ENCODE measurements around the gene GMCL2.

Gene GMCL2

DNA sequence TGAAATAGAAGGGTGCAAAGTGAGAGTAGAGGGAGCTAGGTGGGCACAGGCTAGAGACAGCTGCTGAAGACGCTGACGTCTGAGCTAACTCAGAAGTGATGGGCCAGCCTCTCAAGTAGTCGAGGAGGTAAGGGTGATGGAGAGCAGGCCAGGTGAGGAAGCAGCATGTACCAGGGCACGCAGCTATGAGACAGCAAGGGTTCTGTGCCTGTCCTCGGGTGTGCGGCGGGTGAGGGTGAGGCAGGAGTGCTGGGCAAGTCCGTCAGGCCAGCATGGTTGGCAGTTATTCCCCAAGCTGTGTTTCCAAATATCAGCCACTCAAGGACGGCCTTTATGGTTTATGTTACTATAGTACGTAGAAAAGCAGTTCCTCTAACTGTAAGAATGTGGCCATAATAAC, 50.2 kb downstream of the GMCL2 start:
- no peak for DNase-seq
